CD4-positive, alpha-beta T cell treated with Interferon gamma for 1 hour (primary cell): ENCODE results near the gene SYTL1.
A peak's percentile ranks its signal among the peaks of the same experiment; 100 is the strongest.

Experiments used
- DNase-seq: peaks from one replicate; pipeline ENCODE4 v3.0.0-alpha.2; 2020

SYTL1 gene

DNA sequence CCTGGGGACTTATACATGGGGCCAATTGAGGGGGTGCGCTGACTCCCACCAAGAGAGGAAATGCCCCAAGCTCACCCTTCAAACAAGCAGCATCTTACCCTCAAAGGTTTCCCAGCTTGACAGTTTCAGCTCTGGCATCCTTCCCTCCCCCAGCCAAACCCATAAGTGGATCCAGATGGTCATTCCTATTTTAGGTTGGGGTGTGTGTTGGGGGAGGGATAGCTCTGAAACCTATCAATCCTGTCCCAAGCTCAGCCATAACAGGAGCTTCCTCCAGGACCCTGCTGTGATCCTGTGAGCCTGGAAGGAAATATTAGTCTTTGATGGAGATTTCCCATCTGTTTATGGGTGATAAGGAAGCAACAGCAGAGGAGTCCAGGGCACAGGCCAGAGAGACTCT lies 23.2 kb upstream of the SYTL1 start:
- no peak for DNase-seq

DNA sequence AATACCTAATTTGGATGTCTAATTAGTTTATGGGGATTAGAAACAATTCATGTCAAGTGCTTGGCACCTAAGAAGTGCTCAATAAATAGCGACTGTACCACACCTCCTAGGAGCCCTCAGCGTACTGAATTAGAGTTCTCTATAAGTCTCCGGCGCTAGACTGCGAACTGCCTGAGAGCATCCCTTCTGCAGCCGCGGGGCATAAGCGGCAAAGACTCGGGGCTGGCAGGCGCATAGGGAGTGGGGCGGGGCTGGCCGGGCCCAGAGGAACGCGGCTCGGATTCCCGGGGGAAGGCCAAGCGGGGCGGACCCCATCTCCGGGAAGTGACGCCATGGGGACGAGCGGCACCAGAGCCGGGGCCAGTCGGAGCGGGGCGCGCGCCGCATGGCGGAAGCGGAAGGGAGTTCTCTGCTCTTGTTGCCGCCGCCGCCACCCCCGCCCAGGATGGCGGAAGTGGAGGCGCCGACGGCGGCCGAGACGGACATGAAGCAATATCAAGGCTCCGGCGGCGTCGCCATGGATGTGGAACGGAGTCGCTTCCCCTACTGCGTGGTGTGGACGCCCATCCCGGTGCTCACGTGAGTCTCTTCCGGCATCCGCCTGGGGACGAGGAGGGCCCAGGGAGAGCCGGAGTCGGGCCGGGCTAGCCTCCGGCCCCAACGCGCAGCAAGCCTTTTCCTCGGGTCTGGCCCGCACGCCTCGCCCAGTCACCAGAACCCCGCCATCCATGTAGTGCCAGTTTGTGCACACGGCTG lies 19.8 kb upstream of the SYTL1 start, which contains the start of gene TMEM222:
Gene TMEM222 (plus strand): TSS at position 351 of the 756 bp plus-strand sequence. CDS start 35 bp downstream, at position 386.
- DNase-seq: peak; percentile 96

DNA sequence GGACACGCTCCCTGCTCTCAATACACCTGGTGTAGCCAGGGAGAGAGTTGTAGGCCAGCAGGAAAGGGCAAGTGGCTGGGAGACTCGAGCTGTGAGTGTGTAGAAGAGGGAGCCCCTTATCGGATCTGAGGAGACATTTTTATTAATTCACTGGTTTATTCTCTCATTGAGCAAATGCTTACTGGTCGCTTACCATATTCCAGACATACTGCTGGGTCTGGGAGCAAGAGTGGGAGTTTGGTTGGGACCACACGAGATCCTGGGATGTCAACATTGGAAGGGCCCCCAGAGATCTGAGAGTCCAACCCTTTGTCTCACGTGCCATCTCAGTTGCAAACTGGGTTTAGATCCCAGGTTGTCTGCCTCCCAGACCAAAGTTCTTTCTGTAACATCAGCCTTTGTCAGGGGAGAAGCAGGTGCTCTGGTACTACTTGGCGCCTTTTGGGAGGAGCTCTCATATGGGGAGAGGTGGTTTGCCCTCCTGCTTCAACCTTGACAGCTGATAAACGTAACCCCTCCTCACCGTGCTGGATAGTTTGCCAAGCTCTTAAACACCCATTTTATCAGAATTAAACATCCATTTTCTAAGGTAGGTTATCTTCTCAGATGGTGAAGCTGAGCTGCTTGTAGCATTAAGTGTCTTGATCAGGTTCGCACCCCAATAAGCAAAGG lies 19.1 kb upstream of the SYTL1 start:
- DNase-seq: no peak

DNA sequence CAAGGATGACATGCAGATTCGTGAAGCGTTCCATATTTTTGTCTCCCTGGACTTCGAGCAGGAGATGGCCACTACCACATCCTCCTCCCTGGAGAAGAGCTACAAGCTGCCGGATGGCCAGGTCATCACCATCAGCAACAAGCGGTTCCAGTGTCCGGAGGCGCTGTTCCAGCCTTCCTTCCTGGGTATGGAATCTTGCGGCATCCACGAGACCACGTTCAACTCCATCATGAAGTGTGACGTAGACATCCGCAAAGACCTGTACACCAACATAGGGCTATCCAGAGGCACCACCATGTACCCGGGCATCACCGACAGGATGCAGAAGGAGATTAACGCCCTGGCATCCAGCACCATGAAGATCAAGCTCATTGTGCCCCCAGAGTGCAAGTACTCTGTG lies 16.5 kb upstream of the SYTL1 start:
- DNase-seq: no peak

DNA sequence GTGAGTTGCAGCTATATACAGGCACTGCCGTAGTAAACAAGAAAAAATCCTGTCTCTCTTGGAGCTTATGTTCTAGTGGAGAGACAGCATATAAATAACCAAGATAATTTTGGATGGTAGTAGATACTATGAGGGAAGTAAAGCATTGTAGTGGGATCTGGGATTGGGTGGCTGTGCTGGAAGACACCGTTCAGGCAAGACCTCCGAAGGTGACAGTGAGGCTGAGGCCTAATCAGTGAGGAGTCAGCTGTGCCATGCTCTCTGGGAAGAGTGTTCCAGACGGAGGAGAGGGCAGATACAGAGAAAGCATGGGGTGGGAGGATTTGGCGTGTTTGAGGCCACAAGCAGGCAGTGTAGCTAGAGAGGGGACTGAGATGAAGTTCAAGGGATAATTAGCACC lies 13.9 kb upstream of the SYTL1 start:
- no peak for DNase-seq

DNA sequence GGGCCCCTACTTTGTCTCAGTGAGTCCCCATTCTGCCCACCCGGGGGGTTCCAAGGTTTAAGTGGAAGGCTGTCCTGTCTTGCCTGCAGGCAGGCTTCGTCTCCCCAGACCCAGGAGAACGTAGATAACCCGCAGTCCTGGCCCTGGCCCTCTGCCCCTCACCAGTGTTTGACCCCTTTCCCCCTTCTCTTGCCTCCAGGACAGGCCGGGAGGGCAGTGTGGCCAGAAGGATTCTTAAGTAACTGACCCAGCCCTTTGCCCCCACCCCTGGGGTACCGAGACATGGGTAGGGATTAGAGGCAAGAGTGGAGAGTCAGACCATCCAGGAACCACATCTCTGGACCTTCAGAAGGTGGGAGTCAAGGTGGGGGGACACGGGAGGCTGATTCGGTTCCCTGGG lies 11.0 kb upstream of the SYTL1 start:
- DNase-seq: no peak

DNA sequence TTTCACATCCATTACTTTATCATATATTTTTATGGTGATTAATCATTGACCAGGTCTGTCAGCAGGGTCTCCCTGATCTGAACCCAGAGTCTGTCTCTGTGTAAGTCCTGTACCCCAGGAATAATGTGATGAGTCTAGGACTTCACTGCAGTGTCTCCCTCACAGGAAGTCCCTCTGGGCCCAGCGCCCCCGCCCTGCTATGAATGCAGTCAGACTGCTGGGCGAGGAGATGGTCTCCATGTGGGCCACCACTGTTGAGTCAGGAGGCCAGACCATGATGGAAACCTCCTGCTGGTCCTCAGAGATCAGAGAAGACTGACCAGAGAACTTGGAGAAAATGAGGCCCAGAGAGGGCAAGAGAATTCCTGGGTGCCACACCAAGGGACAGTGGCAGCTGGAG lies 10.4 kb upstream of the SYTL1 start:
- DNase-seq: no peak

DNA sequence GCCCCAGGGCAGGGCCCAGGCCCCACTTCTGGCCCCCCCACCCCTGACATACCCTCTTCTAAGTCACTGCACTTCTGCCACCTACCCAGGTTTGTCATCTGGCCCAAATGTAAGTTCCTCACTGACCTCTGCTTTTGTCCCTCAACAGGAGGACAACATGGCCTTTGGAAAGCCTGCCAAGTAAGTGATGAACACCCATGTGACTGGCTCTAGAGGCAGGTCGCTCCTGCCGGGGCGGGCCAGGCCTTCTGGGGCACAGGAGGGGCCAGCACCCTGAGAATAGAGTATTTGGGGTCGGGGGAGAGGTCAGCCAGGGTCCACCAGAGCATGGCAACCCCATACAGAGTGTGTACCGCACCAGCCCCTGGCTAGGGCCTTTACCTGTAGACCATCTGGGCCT lies 9.9 kb upstream of the SYTL1 start:
- DNase-seq: no peak

DNA sequence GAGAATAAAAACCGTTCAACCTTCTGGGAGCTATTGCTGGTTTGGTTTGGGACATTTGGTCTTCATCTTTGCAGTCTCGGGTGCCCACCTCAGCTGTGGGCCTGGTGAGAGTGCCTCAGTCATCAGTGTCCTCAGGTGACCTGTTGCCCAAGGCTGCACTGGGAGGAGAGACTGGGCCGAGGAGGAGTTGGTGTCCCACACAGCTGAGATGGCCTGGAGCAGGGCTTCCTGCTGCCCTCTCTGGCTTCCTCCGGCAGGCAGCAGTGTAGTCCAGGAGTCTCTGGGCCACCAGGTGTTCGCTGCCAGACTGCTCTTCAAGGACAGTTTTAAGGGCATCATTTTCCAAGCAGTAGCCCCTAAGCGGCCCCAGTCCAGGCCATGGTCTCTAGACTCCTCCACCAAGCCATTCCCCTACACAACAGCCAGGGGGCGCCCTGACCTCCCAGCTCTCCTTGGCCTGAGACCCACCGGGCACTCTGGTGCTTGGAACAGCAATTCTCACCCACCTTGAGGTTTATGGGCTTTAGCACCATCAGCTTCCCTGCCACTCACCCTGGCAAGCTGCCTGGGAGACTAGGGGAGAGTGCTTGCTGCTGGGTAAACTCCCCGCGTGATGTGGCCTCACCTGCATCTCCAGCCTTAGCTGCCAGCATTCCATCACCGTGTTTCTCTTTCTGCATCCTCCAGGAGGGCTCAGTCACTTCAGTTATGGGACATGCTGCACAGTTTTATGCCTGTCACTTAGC lies 9.1 kb upstream of the SYTL1 start:
- peak; percentile 51 for DNase-seq

DNA sequence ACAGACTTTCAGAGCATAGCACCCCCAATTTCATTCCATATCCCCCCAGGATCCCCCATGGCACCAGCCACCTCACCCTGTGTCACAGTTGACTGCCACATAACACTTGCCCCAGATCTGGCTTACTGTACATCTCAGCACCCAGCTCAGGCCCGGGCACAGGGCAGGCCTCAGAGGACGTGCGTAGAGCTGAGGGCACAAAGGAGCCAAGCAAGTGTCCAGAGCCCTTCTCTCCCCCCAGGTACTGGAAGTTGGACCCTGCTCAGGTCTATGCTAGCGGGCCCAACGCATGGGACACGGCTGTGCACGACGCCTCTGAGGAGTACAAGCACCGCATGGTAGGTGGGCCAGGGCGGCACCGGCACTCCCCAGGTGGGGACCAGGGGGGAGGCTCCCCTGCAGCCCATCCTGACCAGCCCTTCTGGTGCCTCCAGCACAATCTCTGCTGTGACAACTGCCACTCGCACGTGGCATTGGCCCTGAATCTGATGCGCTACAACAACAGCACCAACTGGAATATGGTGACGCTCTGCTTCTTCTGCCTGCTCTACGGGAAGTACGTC lies 8.0 kb upstream of the SYTL1 start:
- no peak for DNase-seq

DNA sequence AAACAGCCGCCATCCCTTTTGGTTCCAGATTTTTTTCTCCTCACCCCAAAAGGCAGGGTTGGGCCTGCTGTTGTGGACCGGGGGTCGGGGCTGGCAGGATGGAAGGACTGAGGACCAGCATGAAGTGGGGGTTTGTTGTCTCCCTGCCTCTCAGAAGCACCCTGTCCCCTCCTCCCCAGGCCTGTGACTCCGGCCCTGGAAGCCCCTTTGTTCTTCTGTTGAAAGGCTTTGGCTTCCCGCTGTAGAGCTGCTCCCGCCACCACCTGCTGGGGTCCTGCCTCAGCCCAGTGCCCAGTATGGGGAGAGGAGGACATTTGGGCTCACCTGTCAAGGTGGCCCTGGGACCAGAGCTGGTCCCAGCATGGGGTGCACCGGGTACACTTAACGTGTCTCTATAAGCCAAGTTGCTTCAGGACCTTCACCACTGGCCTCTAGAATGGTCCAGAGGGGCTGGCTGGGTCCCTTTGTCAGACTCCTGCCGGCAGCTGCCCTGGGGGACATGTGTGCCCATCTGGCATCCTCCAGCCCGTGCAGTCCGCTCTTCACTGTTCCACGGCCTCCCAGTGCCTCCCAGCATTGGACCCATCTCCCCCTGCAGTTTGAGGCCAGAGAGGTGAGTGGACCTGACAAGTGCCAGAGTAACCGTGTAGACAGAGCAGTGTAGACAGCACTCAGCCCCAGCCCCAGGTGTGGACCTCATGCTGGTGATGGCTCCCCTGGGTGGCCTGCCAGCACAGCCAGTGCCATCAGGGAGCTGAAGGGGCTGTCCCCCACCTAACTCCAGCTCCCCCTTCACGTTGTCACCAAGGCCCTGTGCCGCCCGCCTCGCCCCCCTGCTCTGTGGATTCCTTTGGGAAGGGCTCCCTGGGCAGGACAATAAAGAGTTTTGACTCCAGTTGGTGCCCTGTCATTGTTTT lies 6.1 kb upstream of the SYTL1 start:
- no peak for DNase-seq

DNA sequence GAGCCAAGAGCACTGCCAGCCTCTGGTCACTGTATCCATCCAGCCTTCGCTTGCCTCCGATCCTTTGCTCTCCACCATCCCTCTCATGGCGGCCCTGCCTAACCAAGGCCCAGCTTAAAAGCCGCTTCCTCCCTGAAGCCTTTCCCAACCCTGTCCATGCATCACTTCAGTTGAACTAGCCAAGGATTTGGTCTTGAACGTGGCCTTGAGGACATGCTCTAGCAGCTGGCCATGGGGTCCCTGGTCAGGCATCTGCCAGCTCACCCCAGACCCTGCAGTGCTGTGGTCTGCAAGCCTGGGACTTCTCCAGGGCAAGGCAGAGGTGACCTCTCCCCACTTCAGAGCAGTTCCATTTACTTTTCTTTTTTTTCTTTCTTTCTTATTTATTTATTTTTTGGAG lies 5.1 kb upstream of the SYTL1 start:
- no peak for DNase-seq

DNA sequence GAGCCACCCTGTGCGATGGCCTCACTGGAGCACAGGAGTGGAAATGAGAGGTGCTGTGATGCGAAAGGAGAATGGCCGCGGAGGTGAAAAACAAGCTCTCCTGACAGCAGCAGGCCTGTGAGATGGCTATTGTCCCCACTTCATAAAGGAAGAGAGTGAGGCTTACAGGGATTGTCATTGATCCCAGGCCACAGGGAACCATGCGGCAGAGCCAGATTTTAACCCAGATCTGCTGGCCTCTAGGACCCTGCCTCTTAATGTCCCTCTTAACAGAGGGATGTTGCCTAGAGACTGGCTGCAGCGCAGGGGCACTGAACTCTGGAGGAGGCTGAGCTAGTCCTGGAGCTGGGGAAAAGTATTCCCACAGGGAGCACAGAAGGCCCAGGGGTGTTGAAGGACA lies 3.1 kb upstream of the SYTL1 start:
- no peak for DNase-seq

DNA sequence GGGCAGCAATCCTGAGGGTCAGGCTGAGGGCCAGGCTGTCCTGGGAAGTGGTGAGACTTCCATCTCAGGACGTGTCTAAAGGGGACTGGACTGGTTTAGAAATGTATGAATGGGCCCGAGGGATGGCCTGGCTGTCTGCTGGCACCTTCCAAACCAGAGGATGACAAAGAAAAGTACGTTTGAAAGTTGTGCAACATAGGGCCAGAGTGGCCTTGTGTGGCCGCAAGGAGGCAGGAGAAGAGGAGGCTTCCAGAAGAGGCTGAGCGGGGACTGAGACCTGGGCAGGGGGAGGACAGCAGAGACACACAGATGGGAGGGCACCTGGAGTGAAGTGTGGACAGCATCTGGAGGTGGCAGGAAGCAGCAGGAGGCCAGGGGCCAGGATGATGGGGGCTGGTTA lies 2.6 kb upstream of the SYTL1 start:
- DNase-seq: no peak

DNA sequence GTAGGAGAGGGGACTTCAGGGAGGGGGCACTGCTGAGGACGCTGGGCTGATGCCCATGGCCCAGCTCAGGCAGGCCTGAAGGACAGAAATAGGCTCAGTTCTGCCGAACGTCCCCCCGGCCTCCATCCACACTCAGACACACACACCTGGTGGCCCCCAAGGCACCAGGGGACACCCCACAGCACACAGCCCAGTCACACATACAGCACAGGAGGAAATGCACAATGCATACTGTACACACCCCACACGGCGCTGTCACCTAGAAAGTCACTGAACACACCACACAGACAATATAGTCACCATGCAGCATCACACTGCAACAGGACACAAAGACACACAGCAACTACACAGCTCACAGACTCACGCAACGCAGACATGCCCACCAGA lies 562 bp downstream of the SYTL1 start:
- no peak for DNase-seq

DNA sequence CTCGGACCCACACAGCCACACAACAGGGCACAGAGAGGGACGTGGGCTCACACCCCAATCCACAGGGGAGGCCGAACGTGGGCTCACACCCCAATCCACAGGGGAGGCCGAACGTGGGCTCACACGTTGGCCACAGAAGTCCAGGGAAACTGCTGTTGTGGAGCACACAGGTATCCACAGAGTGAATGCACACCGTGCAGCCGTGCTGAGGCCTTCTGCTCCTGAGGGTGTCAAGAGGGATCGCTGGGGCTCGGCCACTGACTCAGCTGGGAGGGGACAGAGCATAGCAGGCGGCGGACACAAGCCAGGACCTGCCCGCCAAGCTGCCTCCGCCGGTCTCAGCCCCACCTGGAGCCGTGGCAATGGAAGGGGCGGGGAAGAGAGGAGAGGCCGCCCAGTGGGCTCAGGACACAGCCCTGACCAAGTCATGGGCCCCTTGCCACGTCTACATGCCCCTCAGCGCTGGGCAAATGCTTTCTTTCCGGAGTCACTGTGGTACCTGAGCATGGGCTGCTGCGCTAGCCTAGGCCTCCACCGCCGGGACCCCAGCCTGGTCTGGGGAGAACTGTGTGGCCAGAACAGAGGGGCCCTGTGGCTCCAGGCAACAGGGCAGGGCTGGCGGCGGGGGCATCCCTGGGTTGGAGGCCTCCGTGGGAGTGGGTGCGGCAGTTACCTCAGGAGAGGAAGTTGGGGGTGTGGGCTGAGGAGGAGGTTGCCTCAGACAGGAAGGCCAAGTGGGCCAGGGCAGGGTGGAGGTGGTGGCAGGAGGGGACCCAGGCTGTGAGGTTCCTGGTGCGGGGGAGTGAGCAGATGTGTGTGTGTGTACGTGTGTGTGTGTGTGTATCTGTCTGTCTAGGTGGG lies 1.2 kb downstream of the SYTL1 start:
- peak; percentile 83 for DNase-seq

DNA sequence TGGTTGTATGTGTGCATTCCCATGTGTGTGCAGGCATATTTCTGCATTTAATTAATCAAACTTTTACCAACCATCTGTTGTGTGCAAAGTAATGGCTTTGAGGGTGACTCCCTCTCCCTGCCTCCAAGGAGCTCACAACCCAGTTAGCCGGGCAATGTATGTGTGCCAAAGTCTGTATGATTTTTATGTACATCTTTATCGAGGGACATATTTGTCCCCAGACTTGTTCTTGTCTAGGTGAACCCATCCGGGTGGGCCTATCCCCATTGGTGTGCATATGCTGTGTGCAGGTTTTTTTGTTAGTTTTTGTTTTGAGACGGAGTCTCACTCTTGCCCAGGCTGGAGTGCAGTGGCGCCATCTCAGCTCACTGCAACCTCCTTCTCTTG lies 1.8 kb downstream of the SYTL1 start:
- no peak for DNase-seq

DNA sequence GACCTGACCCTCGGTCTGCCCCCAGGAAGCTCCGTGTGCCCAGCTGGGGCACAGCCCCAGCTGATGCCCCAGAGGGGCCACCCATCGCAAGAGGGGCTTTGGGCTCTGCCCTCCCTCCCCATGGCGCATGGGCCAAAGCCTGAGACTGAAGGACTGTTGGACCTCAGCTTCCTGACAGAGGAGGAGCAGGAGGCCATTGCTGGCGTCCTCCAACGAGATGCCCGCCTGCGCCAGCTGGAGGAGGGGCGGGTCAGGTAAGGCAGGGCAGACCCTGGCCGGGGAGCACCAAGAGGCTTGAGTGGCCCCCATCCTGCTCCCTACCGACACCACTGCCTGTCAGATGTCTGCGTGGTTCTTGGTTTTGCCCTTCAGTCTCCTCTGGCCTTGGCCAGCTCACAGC lies 3.5 kb downstream of the SYTL1 start:
- no peak for DNase-seq

DNA sequence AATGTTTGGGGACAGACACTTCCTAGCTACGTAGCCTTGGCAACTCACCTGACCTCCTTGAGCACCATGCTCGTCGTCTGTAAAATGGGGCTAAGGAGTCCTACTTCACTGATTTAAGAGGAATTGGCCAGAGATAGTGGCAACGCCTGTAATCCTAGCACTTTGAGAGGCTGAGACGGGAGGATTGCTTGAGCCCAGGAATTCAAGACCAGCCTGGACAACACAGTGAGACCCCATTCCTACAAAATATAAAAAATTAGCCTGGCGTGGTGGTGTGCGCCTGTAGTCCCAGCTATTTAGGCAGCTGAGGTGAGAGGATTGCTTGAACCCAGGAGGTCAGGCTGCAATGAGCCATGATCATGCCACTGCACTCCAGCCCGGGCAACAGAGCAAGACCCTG lies 4.5 kb downstream of the SYTL1 start:
- DNase-seq: no peak

DNA sequence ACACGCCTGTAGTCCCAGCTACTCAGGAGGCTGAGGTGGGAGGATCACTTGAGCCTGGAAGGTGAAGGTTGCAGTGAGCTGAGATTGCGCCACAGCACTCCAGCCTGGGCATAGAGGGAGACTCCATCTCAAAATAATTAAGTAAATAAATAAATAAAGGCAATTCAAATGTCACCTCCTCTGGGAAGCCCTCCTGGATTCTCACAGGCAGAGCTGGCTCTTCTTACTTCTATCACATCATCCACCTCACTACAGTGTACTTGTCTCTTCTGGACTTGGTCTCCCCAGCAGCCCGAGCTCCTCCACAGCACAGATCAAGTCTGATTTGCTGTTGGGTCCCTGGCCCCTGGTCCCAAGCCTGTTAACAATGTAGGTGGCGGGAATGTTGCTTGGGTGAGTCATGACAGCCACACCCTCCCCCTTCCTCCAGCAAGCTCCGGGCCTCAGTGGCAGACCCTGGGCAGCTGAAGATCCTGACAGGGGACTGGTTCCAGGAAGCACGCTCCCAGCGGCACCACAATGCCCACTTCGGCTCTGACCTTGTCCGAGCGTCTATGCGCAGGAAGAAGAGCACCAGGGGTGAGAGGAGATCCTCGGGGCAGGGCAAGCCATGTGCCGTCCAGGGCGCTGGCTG lies 5.3 kb downstream of the SYTL1 start:
- no peak for DNase-seq
